ENCODE results near the gene FBXO22.
"Not testable (repeated sequence)": the region's sequence is repeated elsewhere in the genome, so short reads cannot be mapped to it uniquely, and the experiment has no call there.

DNA sequence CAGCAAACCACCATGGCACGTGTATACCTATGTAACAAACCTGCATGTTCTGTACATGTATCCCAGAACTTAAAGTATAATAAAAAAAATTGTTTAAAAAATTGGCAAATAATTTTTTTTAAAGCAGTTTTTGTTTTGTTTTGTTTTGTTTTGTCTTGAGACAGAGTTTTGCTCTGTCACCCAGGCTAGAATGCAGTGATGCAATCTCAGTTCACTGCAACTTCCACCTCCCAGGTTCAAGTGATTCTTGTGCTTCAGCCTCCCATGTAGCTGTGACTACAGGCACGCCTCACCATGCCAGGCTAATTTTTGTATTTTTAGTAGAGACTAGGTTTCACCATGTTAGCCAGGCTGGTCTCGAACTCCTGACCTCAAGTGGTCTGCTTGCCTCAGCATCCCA is 81.0 kb downstream of the FBXO22 start:
- TF ChIP-seq, protein P1, sequence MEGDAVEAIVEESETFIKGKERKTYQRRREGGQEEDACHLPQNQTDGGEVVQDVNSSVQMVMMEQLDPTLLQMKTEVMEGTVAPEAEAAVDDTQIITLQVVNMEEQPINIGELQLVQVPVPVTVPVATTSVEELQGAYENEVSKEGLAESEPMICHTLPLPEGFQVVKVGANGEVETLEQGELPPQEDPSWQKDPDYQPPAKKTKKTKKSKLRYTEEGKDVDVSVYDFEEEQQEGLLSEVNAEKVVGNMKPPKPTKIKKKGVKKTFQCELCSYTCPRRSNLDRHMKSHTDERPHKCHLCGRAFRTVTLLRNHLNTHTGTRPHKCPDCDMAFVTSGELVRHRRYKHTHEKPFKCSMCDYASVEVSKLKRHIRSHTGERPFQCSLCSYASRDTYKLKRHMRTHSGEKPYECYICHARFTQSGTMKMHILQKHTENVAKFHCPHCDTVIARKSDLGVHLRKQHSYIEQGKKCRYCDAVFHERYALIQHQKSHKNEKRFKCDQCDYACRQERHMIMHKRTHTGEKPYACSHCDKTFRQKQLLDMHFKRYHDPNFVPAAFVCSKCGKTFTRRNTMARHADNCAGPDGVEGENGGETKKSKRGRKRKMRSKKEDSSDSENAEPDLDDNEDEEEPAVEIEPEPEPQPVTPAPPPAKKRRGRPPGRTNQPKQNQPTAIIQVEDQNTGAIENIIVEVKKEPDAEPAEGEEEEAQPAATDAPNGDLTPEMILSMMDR (IDR thresholded peaks at IDR 0.05; ENCODE audit: low read length) = not testable (repeated sequence)
- TF ChIP-seq EZH2 (IDR thresholded peaks at IDR 0.05; ENCODE audit: borderline replicate concordance, low read length) = not testable (repeated sequence)

All from OCI-LY1 (cell line).